Measurements from ENCODE around the gene KCNAB3.

- TF ChIP-seq CTCF (IDR thresholded peaks at IDR 0.05; ENCODE audit: poor library complexity, severe bottlenecking) (no peak), EP300 (conservative IDR thresholded peaks at IDR 0.05; ENCODE audit: poor library complexity, severe bottlenecking) (no peak)
Measured at GRCh38 chr17:7972131-7972785, 42.6 kb upstream of the KCNAB3 start.
